ENCODE data around the gene KCNAB2.

The KCNAB2 gene

GRCh38 chr1:6101826-6102531 lies 56.3 kb downstream of the KCNAB2 start:
- no peak for TF ChIP-seq CTCF (IDR thresholded peaks at IDR 0.05; ENCODE audit: low read depth, low read length)
- no peaks in the 10 kb centered on the region for H3K27me3 ChIP-seq (ENCODE audit: insufficient read depth, low read depth, severe bottlenecking)

GRCh38 chr1:6102532-6102845 lies 56.8 kb downstream of the KCNAB2 start:
- Histone ChIP-seq H3K36me3 (peaks cover 3% of the 10 kb centered on the region; the same call in 1 of the 2 replicates), H3K27ac (no peak overlapping the region), H3K9me3 (ENCODE audit: severe bottlenecking) (no peaks in the 10 kb centered on the region), H3K4me3 (ENCODE audit: low read depth, low read length) (no peak overlapping the region), H3K27me3 (ENCODE audit: insufficient read depth, low read depth, severe bottlenecking) (no peaks in the 10 kb centered on the region)
- no peak for TF ChIP-seq CTCF (IDR thresholded peaks at IDR 0.05; ENCODE audit: low read depth, low read length)
- no peak for DNase-seq

More at GRCh38 chr1:6101826-6102531, 56.3 kb downstream of the KCNAB2 start:
- H3K36me3 ChIP-seq = peaks cover 3% of the 10 kb centered on the region; the same call in 1 of the 2 replicates
- H3K4me3 ChIP-seq (ENCODE audit: low read depth, low read length) = no peak overlapping the region
- no peaks in the 10 kb centered on the region for H3K9me3 ChIP-seq (ENCODE audit: severe bottlenecking)
- no peak overlapping the region for H3K27ac ChIP-seq
- DNase-seq = no peak

GRCh38 chr1:6103111-6103853 lies 57.6 kb downstream of the KCNAB2 start:
- H3K27ac ChIP-seq = no peak overlapping the region
- no peak for TF ChIP-seq CTCF (IDR thresholded peaks at IDR 0.05; ENCODE audit: low read depth, low read length)
- no peaks in the 10 kb centered on the region for H3K9me3 ChIP-seq (ENCODE audit: severe bottlenecking)
- peaks cover 3% of the 10 kb centered on the region; the same call in 1 of the 2 replicates for H3K36me3 ChIP-seq
- no peak for DNase-seq
- no peaks in the 10 kb centered on the region for H3K27me3 ChIP-seq (ENCODE audit: insufficient read depth, low read depth, severe bottlenecking)
- no peak overlapping the region for H3K4me3 ChIP-seq (ENCODE audit: low read depth, low read length)

GRCh38 chr1:6103854-6104530 lies 58.3 kb downstream of the KCNAB2 start:
- Histone ChIP-seq H3K4me3 (ENCODE audit: low read depth, low read length) (no peak overlapping the region), H3K27ac (no peak overlapping the region), H3K27me3 (ENCODE audit: insufficient read depth, low read depth, severe bottlenecking) (no peaks in the 10 kb centered on the region), H3K36me3 (peaks cover 3% of the 10 kb centered on the region; the same call in 1 of the 2 replicates), H3K9me3 (ENCODE audit: severe bottlenecking) (no peaks in the 10 kb centered on the region)
- no peak for DNase-seq
- TF ChIP-seq CTCF (IDR thresholded peaks at IDR 0.05; ENCODE audit: low read depth, low read length) = no peak

GRCh38 chr1:6104631-6105030 lies 58.9 kb downstream of the KCNAB2 start:
- Histone ChIP-seq H3K27ac (no peak overlapping the region), H3K4me3 (ENCODE audit: low read depth, low read length) (no peak overlapping the region), H3K36me3 (peaks cover 3% of the 10 kb centered on the region; the same call in 1 of the 2 replicates), H3K9me3 (ENCODE audit: severe bottlenecking) (no peaks in the 10 kb centered on the region), H3K27me3 (ENCODE audit: insufficient read depth, low read depth, severe bottlenecking) (no peaks in the 10 kb centered on the region)
- no peak for DNase-seq
- no peak for TF ChIP-seq CTCF (IDR thresholded peaks at IDR 0.05; ENCODE audit: low read depth, low read length)

All from WERI-Rb-1 (cell line).